WTC11 (cell line): Measurements from ENCODE around the gene DDIT4. TPM values are rescaled to one million over a fixed set of nuclear protein-coding genes. Genes with fewer than 3 reads are reported as not detected.

Experiments used
- ATAC-seq: fragments of 200-7000 bp; cut with Tn5 transposase; 2 replicates; pipeline ENCODE4 v1.10.0; 2021; ENCODE audit warnings: mild to moderate bottlenecking, moderate library complexity
- CTCF ChIA-PET: fragments of 300-600 bp; sonication (Branson Sonifier 250); formaldehyde crosslinking; loops from one replicate; lab custom pipeline; 2021; ENCODE audit warnings: antibody characterized with exemption; lab: Charles Lee
- POLR2A ChIA-PET: fragments of 350-600 bp; sonication (Branson Sonifier 250); formaldehyde crosslinking; loops from one replicate; lab custom pipeline; 2021; ENCODE audit warnings: antibody characterized with exemption; lab: Charles Lee
- DNase-seq: peaks from one replicate; pipeline ENCODE4 v3.0.0; 2021; ENCODE audit warnings: low spot score
- H3K27ac Mint-ChIP-seq: 2 replicates; pipeline ENCODE4 v1.8.0; 2021; ENCODE audit warnings: mixed read lengths
- H3K27me3 Mint-ChIP-seq: 2 replicates; pipeline ENCODE4 v1.8.0; 2021; ENCODE audit warnings: low read depth, mild to moderate bottlenecking, moderate library complexity, mixed read lengths
- H3K36me3 Mint-ChIP-seq: 2 replicates; pipeline ENCODE4 v1.8.0; 2021; ENCODE audit warnings: mixed read lengths
- H3K4me1 Mint-ChIP-seq: 2 replicates; pipeline ENCODE4 v1.8.0; 2022; ENCODE audit warnings: mixed read lengths
- H3K4me3 Mint-ChIP-seq: 2 replicates; pipeline ENCODE4 v1.8.0; 2021; ENCODE audit warnings: mild to moderate bottlenecking, moderate library complexity, mixed read lengths
- H3K9me3 Mint-ChIP-seq: 2 replicates; pipeline ENCODE4 v1.8.0; 2021; ENCODE audit warnings: mixed read lengths
- AR ChIP-seq: fragments of 250-450 bp; sonication (Bioruptor Pico); IDR thresholded peaks from 2 replicates; pipeline ENCODE4 v1.9.0; 2021; ENCODE audit warnings: mild to moderate bottlenecking
- ATF1 ChIP-seq: sonication (generic); formaldehyde crosslinking; IDR thresholded peaks from 2 replicates; pipeline ENCODE4 v1.8.1; 2023; ENCODE audit warnings: mild to moderate bottlenecking, moderate library complexity, missing genetic modification reagents
- CREB1 ChIP-seq: sonication (generic); formaldehyde crosslinking; IDR thresholded peaks from 2 replicates; pipeline ENCODE4 v1.8.0; 2023; ENCODE audit warnings: mild to moderate bottlenecking, missing genetic modification reagents
- E2F1 ChIP-seq: sonication (generic); formaldehyde crosslinking; IDR thresholded peaks from 2 replicates; pipeline ENCODE4 v1.8.0; 2022; ENCODE audit warnings: mild to moderate bottlenecking, missing genetic modification reagents
- EMX1 ChIP-seq: fragments of 250-450 bp; sonication (Bioruptor Pico); IDR thresholded peaks from 2 replicates; pipeline ENCODE4 v1.8.0; 2021; ENCODE audit warnings: mild to moderate bottlenecking
- GTF2I ChIP-seq: fragments of 250-450 bp; sonication (Bioruptor Pico); conservative IDR thresholded peaks from 2 replicates; pipeline ENCODE4 v1.4.0; 2021; ENCODE audit warnings: mild to moderate bottlenecking
- JAZF1 ChIP-seq: fragments of 250-450 bp; sonication (Bioruptor Pico); IDR thresholded peaks from 2 replicates; pipeline ENCODE4 v1.9.0; 2021; ENCODE audit warnings: moderate library complexity, mild to moderate bottlenecking, inconsistent platforms
- RELA ChIP-seq: sonication (generic); formaldehyde crosslinking; IDR thresholded peaks from 2 replicates; pipeline ENCODE4 v1.8.1; 2022; ENCODE audit warnings: missing genetic modification reagents, mild to moderate bottlenecking, borderline replicate concordance
- SP1 ChIP-seq: sonication (generic); formaldehyde crosslinking; conservative IDR thresholded peaks from 2 replicates; pipeline ENCODE4 v1.8.1; 2022; ENCODE audit warnings: missing genetic modification reagents
- TCF7 ChIP-seq: sonication (generic); formaldehyde crosslinking; IDR thresholded peaks from 2 replicates; pipeline ENCODE4 v1.8.0; 2022; ENCODE audit warnings: mild to moderate bottlenecking, low read depth, missing genetic modification reagents, moderate library complexity
- TEAD1 ChIP-seq: sonication (generic); formaldehyde crosslinking; IDR thresholded peaks from 2 replicates; pipeline ENCODE4 v1.8.0; 2022; ENCODE audit warnings: mild to moderate bottlenecking, missing genetic modification reagents
- ZNF317 ChIP-seq: sonication (generic); formaldehyde crosslinking; IDR thresholded peaks from 2 replicates; pipeline ENCODE4 v1.8.1; 2023; ENCODE audit warnings: low read depth, mild to moderate bottlenecking, moderate library complexity, missing genetic modification reagents, borderline replicate concordance
- ZNF425 ChIP-seq: fragments of 250-450 bp; sonication (Bioruptor Pico); conservative IDR thresholded peaks from 2 replicates; pipeline ENCODE4 v1.9.0; 2021; ENCODE audit warnings: mild to moderate bottlenecking
- total RNA-seq: library from RNA; stranded (reverse); gene quantifications from 3 replicates; pipeline ENCODE4 v1.2.3, GENCODE V29; 2021
- TF ChIP-seq, protein P1 (sequence below): sonication (generic); formaldehyde crosslinking; IDR thresholded peaks from 2 replicates; pipeline ENCODE4 v1.8.1; 2023; ENCODE audit warnings: mild to moderate bottlenecking, missing genetic modification reagents, moderate library complexity
- TF ChIP-seq, protein P2 (sequence below): fragments of 250-450 bp; sonication (Bioruptor Pico); IDR thresholded peaks from 2 replicates; pipeline ENCODE4 v1.9.0; 2021; ENCODE audit warnings: mild to moderate bottlenecking

DDIT4 gene
- total RNA-seq, 1 experiment from 2014 or later = 118 TPM

DNA sequence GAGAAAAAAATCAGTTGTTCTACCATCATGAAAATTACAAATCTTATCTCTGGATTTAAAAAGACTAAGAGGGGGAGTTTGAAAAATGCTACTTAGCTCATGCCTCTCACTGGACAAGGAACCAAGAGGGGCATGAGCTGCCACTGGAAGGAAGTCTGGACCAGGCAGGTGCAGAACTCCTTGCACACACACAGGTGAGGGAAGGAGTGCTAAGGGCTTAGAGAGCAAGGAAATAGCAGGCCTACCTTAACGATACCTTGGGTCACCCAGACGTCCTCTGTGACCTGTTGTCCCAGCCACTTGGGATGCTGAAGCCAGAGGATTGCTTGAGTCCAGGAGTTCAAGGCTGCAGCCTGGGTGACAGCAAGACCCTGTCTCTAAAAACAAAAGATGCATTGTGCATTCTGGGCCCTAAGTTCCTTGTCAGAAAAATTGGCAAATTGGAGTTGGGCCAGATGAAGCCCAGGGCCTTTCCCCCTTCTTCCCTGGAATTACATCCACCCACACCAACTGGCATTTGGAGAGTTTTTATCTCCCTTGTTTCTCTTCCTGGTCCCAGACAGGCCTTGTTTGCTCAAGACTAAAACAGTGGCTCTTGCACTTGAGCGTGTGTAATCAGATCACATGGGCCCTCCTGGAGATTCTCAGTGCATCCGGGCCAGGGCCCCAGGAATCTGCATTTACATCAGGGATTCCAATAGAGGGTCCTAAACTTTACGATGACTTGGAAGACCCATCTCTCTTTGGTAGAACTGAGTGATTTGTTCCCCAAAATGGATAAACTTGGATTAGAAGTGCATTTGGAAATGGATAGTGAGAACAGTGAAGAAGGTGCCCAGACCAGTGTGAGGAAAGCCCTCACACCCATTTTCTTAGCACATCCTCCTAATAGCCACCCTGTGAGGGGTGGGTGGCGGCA, 3.0 kb downstream of the DDIT4 start (continued):
- TF ChIP-seq AR (no peak), GTF2I (CRISPR knock-in tag) (no peak), ZNF425 (CRISPR knock-in tag) (no peak), TCF7 (no peak)
- TF ChIP-seq, all 79 proteins: peak for 7

DNA sequence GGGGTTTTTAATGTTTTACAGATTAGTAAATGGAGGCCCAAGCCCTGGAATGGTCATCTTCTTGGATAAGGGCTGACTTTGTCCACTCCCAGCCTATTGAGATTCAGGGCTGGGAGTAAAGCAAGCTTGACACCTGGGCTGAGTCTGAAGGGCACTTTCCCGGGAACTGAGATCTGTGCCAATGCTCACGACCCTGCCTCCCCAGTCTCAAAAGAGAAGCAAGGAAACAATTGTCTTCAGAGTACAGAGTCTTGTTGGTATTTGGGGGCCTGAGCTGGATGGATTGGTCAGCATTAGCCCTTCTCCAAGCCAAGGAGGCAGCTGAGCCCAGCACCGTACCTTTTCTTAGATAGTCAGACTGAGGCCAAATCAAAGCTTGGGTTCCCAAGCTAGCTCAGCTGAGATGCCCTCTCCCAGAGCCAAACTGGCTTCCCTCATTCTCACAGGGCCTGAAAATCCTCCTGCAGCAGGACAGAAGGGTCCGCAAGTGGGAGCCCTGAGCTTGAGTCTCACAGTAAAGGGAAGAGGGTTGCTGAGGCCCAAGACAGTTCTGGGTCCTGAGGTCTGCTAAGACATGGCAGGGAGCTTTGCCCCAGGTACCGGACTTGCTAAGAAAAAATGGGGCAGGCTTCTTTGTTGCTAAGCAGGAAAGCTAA, 3.7 kb downstream of the DDIT4 start:
- Mint-ChIP-seq H3K27me3 (no peaks in the 10 kb centered on the region; the same call in 1 of the 2 replicates), H3K4me1 (peaks cover 27% of the 10 kb centered on the region), H3K27ac (peak overlapping the region; percentile 19; the same call in 1 of the 2 replicates), H3K36me3 (peaks cover 20% of the 10 kb centered on the region), H3K4me3 (no peak overlapping the region), H3K9me3 (no peaks in the 10 kb centered on the region)
- POLR2A ChIA-PET = interaction anchor here (0.6 to 3.3 kb wide), 15 partner anchors 8 to 60 kb away, joined by 3 to 29 read pairs (median 4); no protein-coding TSS in a partner anchor
- DNase-seq (no peak), ATAC-seq (no peak)
- TF ChIP-seq JAZF1 (CRISPR knock-in tag) (no peak), E2F1 (no peak), TEAD1 (CRISPR knock-in tag) (no peak), EMX1 (no peak), RELA (CRISPR knock-in tag) (no peak), ATF1 (CRISPR knock-in tag) (no peak), CREB1 (CRISPR knock-in tag) (no peak), ZNF317 (CRISPR knock-in tag) (no peak)
- CTCF ChIA-PET = interaction anchor here (0.8 to 4.2 kb wide), 8 partner anchors 17 to 61 kb away, joined by 3 to 22 read pairs (median 4); no protein-coding TSS in a partner anchor

GRCh38 chr10:72277996-72278667, 4.4 kb downstream of the DDIT4 start:
- no peak overlapping the region for H3K4me3 Mint-ChIP-seq
- DNase-seq = no peak
- no peaks in the 10 kb centered on the region for H3K9me3 Mint-ChIP-seq
- peaks cover 23% of the 10 kb centered on the region for H3K4me1 Mint-ChIP-seq
- TF ChIP-seq, protein P1, sequence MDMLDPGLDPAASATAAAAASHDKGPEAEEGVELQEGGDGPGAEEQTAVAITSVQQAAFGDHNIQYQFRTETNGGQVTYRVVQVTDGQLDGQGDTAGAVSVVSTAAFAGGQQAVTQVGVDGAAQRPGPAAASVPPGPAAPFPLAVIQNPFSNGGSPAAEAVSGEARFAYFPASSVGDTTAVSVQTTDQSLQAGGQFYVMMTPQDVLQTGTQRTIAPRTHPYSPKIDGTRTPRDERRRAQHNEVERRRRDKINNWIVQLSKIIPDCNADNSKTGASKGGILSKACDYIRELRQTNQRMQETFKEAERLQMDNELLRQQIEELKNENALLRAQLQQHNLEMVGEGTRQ (CRISPR knock-in tag) = no peak
- TF ChIP-seq SP1 (no peak), JAZF1 (CRISPR knock-in tag) (no peak), GTF2I (CRISPR knock-in tag) (no peak)
- TF ChIP-seq, protein P2, sequence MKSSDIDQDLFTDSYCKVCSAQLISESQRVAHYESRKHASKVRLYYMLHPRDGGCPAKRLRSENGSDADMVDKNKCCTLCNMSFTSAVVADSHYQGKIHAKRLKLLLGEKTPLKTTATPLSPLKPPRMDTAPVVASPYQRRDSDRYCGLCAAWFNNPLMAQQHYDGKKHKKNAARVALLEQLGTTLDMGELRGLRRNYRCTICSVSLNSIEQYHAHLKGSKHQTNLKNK (CRISPR knock-in tag) = no peak
- TF ChIP-seq, all 79 proteins: peak for 0
- POLR2A ChIA-PET = interaction anchor here (0.6 to 3.3 kb wide), 14 partner anchors 10 to 59 kb away, joined by 3 to 29 read pairs (median 4); no protein-coding TSS in a partner anchor
- no peak for ATAC-seq
- peak overlapping the region; percentile 51 for H3K27ac Mint-ChIP-seq
- peaks cover 20% of the 10 kb centered on the region for H3K36me3 Mint-ChIP-seq
- H3K27me3 Mint-ChIP-seq = no peaks in the 10 kb centered on the region; the same call in 1 of the 2 replicates
- CTCF ChIA-PET = interaction anchor here (0.8 to 4.2 kb wide), 9 partner anchors 17 to 60 kb away, joined by 3 to 22 read pairs (median 4); no protein-coding TSS in a partner anchor
